Epithelial cell of esophagus (primary cell): ENCODE measurements around the gene MEP1A.
A peak's percentile ranks its signal among the peaks of the same experiment; 100 is the strongest.

Experiments
- DNase-seq: peaks from one replicate; pipeline ENCODE4 v3.0.0; 2010; ENCODE audit warnings: low read depth
- H3K4me3 ChIP-seq: 2 replicates; pipeline ENCODE4 v1.5.1; 2011; ENCODE audit warnings: mild to moderate bottlenecking, low read length, control low read depth
- CTCF ChIP-seq: IDR thresholded peaks from 2 replicates; pipeline ENCODE4 v1.5.1; 2011; ENCODE audit warnings: low read depth, mild to moderate bottlenecking, low read length, control low read depth, inconsistent platforms; ENCODE audit not compliant: insufficient read depth; ENCODE audit errors: missing control alignments

MEP1A gene

GRCh38 chr6:46888578-46888977, 95.4 kb downstream of the MEP1A start:
- peak; percentile 67 for DNase-seq
- no peak overlapping the region for H3K4me3 ChIP-seq
- TF ChIP-seq CTCF = no peak
